DOHH2 (cell line): ENCODE results near the gene CEP290.

ENCODE experiments used
- CTCF ChIP-seq: fragments of 200-600 bp; sonication (generic); IDR thresholded peaks from one replicate; pipeline ENCODE4 v1.5.1; 2014; ENCODE audit warnings: antibody characterized with exemption, mild to moderate bottlenecking, low read depth, low read length; ENCODE audit not compliant: poor library complexity, severe bottlenecking
- EZH2phosphoT487 ChIP-seq: fragments of 200-600 bp; sonication (generic); IDR thresholded peaks from 2 replicates; pipeline ENCODE4 v1.6.1; 2017; ENCODE audit warnings: borderline replicate concordance, mild to moderate bottlenecking, antibody characterized with exemption, low read length, moderate library complexity, mixed read lengths

- no peak for TF ChIP-seq CTCF
- TF ChIP-seq EZH2phosphoT487: no peak
Observed at GRCh38 chr12:88187571-88187970, 45.7 kb upstream of the CEP290 start.
